ENCODE measurements around the gene HDAC4.

DNA sequence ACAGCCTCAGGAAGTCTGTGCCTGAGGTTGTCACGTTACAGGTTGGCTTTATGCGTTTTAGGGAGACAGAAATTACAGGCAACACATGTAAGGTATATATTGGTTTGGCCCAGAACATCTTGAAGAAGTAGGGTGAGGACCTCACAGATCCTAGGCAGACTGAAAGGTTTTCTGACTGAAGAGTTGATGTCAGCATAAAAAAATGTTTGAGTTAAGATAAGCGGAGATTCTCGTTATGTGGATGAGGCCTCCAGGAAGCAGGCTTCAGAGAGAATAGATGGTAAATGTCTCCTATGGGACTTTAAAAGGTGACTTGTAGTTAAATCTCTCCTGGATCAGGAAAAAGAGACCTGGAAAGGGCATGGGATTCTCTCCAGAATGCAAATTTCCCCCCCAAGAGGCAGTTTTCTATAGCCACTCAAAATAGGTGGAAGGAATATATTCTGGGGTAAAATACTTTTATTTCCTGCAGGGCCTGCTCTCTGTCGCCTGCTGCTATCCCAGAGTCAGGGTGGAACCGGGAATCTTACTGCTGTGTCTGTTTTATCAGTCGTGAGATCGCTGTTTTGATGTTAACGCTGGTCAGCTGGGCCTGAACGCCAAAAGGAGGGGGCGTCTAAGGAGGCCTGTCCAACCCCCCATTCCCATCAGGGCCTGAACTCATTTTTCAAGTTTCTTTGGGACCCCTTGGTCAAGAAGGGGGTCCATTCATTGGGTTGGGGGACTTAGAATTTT, 171.1 kb downstream of the HDAC4 start:
- TF ChIP-seq EP300 (IDR thresholded peaks at IDR 0.05; ENCODE audit: low read length) (no peak), C11orf30 (IDR thresholded peaks at IDR 0.05; ENCODE audit: low read depth) (no peak), ID3 (CRISPR knock-in tag; IDR thresholded peaks at IDR 0.05) (no peak), ID3 (tag; IDR thresholded peaks at IDR 0.05) (no peak), EP400 (IDR thresholded peaks at IDR 0.05) (no peak), ZNF311 (CRISPR knock-in tag; IDR thresholded peaks at IDR 0.05) (no peak), FOXA1 (IDR thresholded peaks at IDR 0.05; ENCODE audit: borderline replicate concordance) (no peak)
